ENCODE results near the gene TAF4. TPM values are rescaled to one million over a fixed set of nuclear protein-coding genes. Genes with fewer than 3 reads are reported as not detected.
A peak's percentile ranks its signal among the peaks of the same experiment; 100 is the strongest.
"Not testable (repeated sequence)": the region's sequence is repeated elsewhere in the genome, so short reads cannot be mapped to it uniquely, and the experiment has no call there.

Gene TAF4
- 4.4 and 16.1 TPM in 2 replicates for total RNA-seq (2014; rRNA removed)
- polyA plus RNA-seq (2012), result 3.4 TPM

GRCh38 chr20:62065674-62066338 lies at the start of gene TAF4:
Gene TAF4 (minus strand): TSS chr20:62065881. CDS start chr20:62065810, 71 bp downstream.
- DNase-seq (ENCODE audit: low read depth), result peak; percentile 63

- DNase-seq (ENCODE audit: low read depth), result no peak
Observed at GRCh38 chr20:62114894-62115293, 49.2 kb upstream of the TAF4 start.

GRCh38 chr20:62112368-62112767 lies 46.7 kb upstream of the TAF4 start:
- DNase-seq (ENCODE audit: low read depth), result no peak

GRCh38 chr20:62111148-62111547 lies 45.5 kb upstream of the TAF4 start:
- DNase-seq (ENCODE audit: low read depth), result no peak

GRCh38 chr20:62105592-62105991 lies 39.9 kb upstream of the TAF4 start:
- no peak for DNase-seq (ENCODE audit: low read depth)

- DNase-seq (ENCODE audit: low read depth), result no peak
Observed at GRCh38 chr20:62104791-62105345, 39.2 kb upstream of the TAF4 start.

GRCh38 chr20:62104234-62104789 lies 38.6 kb upstream of the TAF4 start:
- DNase-seq (ENCODE audit: low read depth), result no peak

- no peak for DNase-seq (ENCODE audit: low read depth)
Observed at GRCh38 chr20:62103508-62104233, 38.0 kb upstream of the TAF4 start.

- no peak for DNase-seq (ENCODE audit: low read depth)
Observed at GRCh38 chr20:62101078-62101477, 35.4 kb upstream of the TAF4 start.

- DNase-seq (ENCODE audit: low read depth), result no peak
Observed at GRCh38 chr20:62097881-62098407, 32.3 kb upstream of the TAF4 start.

GRCh38 chr20:62096421-62097380 lies 31.0 kb upstream of the TAF4 start:
- no peak for DNase-seq (ENCODE audit: low read depth)

- no peak for DNase-seq (ENCODE audit: low read depth)
Observed at GRCh38 chr20:62089393-62089792, 23.7 kb upstream of the TAF4 start.

- DNase-seq (ENCODE audit: low read depth), result peak; percentile 89
Observed at GRCh38 chr20:62088258-62089127, 22.8 kb upstream of the TAF4 start.

GRCh38 chr20:62087632-62088031 lies 22.0 kb upstream of the TAF4 start:
- no peak for DNase-seq (ENCODE audit: low read depth)

GRCh38 chr20:62087227-62087626 lies 21.5 kb upstream of the TAF4 start:
- DNase-seq (ENCODE audit: low read depth), result no peak

GRCh38 chr20:62085206-62085605 lies 19.5 kb upstream of the TAF4 start:
- no peak for DNase-seq (ENCODE audit: low read depth)

- not testable (repeated sequence) for DNase-seq (ENCODE audit: low read depth)
Observed at GRCh38 chr20:62084224-62084623, 18.5 kb upstream of the TAF4 start.

- DNase-seq (ENCODE audit: low read depth), result no peak
Observed at GRCh38 chr20:62083312-62083711, 17.6 kb upstream of the TAF4 start.

- peak; percentile 26 for DNase-seq (ENCODE audit: low read depth)
Observed at GRCh38 chr20:62080249-62080990, 14.7 kb upstream of the TAF4 start.

Data from LHCN-M2 (cell line).